Thyroid gland (tissue), 4 donors: ENCODE results near the gene RNF115. TPM values are rescaled to one million over a fixed set of nuclear protein-coding genes. Genes with fewer than 3 reads are reported as not detected.
A peak's percentile ranks its signal among the peaks of the same experiment; 100 is the strongest.

Source experiments
- DNase-seq, 2 donors: peaks; one replicate each; pipeline ENCODE4 v3.0.0-alpha.2; 2019
- H3K27ac ChIP-seq, 3 donors: fragments of 200-600 bp; sonication (generic); 1 replicate in 2 of 3; 2 replicates in 1 of 3; pipeline ENCODE4 v1.5.1; 2016 to 2019; ENCODE audit warnings: mild to moderate bottlenecking in 1 of 3, moderate library complexity in 1 of 3
- H3K27me3 ChIP-seq: fragments of 200-600 bp; sonication (generic); one replicate; pipeline ENCODE4 v1.5.1; 2019
- H3K36me3 ChIP-seq, 2 donors: fragments of 200-600 bp; sonication (generic); one replicate each; pipeline ENCODE4 v1.5.1; 2016 to 2019
- H3K4me1 ChIP-seq, 2 donors: fragments of 200-600 bp; sonication (generic); one replicate each; pipeline ENCODE4 v1.5.1; 2017 to 2019
- H3K4me3 ChIP-seq, 3 donors: fragments of 200-600 bp; sonication (generic); replicated peaks in 1 of 3; 1 replicate in 2 of 3; 2 replicates in 1 of 3; pipeline ENCODE4 v1.5.1; 2016; ENCODE audit warnings: mild to moderate bottlenecking in 1 of 3
- H3K9me3 ChIP-seq: fragments of 200-600 bp; sonication (generic); one replicate; pipeline ENCODE4 v1.5.1; 2017
- POLR2A ChIP-seq, 2 donors: fragments of 450-650 bp; IDR thresholded peaks; one replicate each; pipeline ENCODE4 v1.6.1; 2017; ENCODE audit warnings: antibody characterized with exemption in 2 of 2, mild to moderate bottlenecking in 2 of 2, moderate library complexity in 1 of 2
- WGBS, 2 donors: methylation state at CpG; one replicate each; pipeline ENCODE4 v1.1.5; 2017; 5-methylcytosine and 5-hydroxymethylcytosine counted together
- intact Hi-C: fragments of 100-400 bp; cut with DNase I; formaldehyde crosslinking; loops from one replicate; pipeline ENCODE4 v1.15.1; 2023
- total RNA-seq, 4 donors: library from RNA; depleted of rRNA; stranded (reverse); fragments of >200 nt; gene quantifications; one replicate each; pipeline ENCODE4 v1.2.3, GENCODE V29; 2016
- TF ChIP-seq, protein P1 (sequence below), 6 experiments: fragments of 200-600 bp in 3 of 6; fragments of 450-650 bp in 3 of 6; sonication (generic) in 3 of 6; IDR thresholded peaks; one replicate each; pipeline ENCODE4 v1.5.1; 2016 to 2019; ENCODE audit warnings: antibody characterized with exemption in 6 of 6, mild to moderate bottlenecking in 2 of 6, inconsistent platforms in 1 of 6, moderate library complexity in 1 of 6

The RNF115 gene
- total RNA-seq, 4 donors from 2014 or later: 17.2 to 33.9 (median 25.4) TPM

DNA sequence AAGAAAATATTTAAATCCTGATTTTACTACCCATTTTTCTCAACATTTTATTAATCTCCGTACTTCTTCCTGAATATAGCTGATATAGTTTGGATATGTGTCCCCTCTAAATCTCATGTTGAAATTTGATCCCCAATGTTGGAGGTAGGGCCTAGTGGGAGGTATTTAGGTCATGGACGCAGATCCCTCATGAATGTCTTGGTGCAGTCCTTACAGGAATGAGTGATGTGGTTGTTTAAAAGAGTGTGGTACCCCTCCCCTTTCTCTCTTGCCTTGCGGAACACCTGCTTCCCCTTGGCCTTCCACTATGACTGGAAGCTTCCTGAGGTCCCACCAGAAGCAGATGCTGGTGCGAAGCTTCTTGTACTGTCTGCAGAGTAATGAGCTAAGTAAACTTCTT, 17.5 kb downstream of the RNF115 start:
- no peak for TF ChIP-seq POLR2A (IDR thresholded peaks at IDR 0.05)
- TF ChIP-seq, protein P1, sequence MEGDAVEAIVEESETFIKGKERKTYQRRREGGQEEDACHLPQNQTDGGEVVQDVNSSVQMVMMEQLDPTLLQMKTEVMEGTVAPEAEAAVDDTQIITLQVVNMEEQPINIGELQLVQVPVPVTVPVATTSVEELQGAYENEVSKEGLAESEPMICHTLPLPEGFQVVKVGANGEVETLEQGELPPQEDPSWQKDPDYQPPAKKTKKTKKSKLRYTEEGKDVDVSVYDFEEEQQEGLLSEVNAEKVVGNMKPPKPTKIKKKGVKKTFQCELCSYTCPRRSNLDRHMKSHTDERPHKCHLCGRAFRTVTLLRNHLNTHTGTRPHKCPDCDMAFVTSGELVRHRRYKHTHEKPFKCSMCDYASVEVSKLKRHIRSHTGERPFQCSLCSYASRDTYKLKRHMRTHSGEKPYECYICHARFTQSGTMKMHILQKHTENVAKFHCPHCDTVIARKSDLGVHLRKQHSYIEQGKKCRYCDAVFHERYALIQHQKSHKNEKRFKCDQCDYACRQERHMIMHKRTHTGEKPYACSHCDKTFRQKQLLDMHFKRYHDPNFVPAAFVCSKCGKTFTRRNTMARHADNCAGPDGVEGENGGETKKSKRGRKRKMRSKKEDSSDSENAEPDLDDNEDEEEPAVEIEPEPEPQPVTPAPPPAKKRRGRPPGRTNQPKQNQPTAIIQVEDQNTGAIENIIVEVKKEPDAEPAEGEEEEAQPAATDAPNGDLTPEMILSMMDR (IDR thresholded peaks at IDR 0.05): no peak
- Histone ChIP-seq H3K27ac (no peak overlapping the region), H3K27me3 (no peaks in the 10 kb centered on the region), H3K4me1 (peaks cover 24 to 30% of the 10 kb centered on the region in 2 donors), H3K9me3 (no peaks in the 10 kb centered on the region), H3K4me3 (no peak overlapping the region), H3K36me3 (no peaks in the 10 kb centered on the region)
- WGBS, 2 donors: 96% methylated on average over 4 of the region's 4 CpGs
- DNase-seq: no peak
- intact Hi-C loops: no loop called here

DNA sequence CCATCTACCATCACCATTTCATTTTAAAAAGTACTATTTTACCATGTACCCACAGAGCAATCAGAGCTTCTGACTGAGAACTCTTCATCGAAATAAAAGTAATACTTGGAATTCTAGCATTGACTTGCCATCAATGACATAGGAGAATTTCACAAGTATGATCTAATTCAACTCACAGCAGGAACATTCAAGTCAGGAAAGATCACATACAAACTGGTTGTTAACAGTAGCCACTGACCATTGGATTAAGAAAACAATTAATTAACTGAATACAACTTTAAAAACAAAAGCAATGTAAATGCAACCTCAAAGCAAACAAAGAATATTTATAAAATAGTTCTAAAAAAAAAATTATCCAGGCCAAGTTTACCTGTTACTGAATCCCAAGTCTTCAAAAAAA, 18.8 kb downstream of the RNF115 start:
- no peaks in the 10 kb centered on the region for H3K9me3 ChIP-seq
- intact Hi-C loops: no loop called here
- H3K36me3 ChIP-seq: no peaks in the 10 kb centered on the region
- peaks cover 24 to 43% of the 10 kb centered on the region in 2 donors for H3K4me1 ChIP-seq
- H3K27me3 ChIP-seq: no peaks in the 10 kb centered on the region
- no peak for TF ChIP-seq POLR2A (IDR thresholded peaks at IDR 0.05)
- TF ChIP-seq, protein P1 (IDR thresholded peaks at IDR 0.05): no peak
- WGBS, 2 donors: 87 to 94% methylated on average over 1 of the region's 1 CpG
- no peak for DNase-seq
- H3K4me3 ChIP-seq: no peak overlapping the region
- H3K27ac ChIP-seq: no peak overlapping the region

DNA sequence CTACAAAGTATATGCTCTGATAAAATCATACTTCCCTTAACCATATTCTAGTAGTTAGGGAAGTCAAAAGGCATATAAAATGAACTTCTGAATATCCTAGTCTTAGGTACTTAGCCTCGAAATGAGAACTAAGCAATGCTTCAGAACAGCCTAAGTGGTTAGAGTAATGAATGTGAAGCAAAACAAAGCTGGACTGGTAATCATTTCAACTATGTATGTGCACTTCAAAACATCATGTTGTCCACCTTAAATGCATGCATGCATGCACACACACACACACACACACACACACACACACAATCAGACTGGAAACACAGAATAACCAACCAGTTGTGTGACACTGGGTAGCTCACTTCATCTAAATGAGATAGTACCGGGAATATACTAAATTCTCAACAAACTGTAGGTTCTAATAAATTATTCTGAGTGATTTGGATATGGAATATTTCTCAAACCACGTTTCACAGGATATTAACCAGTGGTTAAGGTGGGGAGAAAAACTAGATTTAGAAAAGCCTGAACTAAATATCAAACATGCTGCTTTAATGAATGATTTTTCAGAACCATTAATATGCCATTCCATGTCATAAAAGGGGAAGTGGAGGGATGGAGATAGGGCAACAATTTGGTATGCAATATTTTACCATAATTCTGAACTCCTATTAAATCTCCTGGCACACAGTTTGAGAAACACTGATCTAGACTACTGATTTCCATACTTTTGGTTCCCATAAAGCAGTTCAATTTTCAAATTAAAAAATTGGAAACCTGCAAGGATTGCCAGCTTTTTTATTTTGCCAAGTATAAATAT, 19.5 kb downstream of the RNF115 start:
- DNase-seq: no peak
- no peaks in the 10 kb centered on the region for H3K27me3 ChIP-seq
- H3K27ac ChIP-seq: peak overlapping the region in 2 of 3 donors; percentile 11 to 25
- H3K4me3 ChIP-seq: no peak overlapping the region
- intact Hi-C loops: no loop called here
- H3K36me3 ChIP-seq: no peaks in the 10 kb centered on the region
- no peak for TF ChIP-seq POLR2A (IDR thresholded peaks at IDR 0.05)
- TF ChIP-seq, protein P1 (IDR thresholded peaks at IDR 0.05): no peak
- peaks cover 24 to 44% of the 10 kb centered on the region in 2 donors for H3K4me1 ChIP-seq
- no peaks in the 10 kb centered on the region for H3K9me3 ChIP-seq
- WGBS, 2 donors: 61 to 62% methylated on average over 3 of the region's 3 CpGs

DNA sequence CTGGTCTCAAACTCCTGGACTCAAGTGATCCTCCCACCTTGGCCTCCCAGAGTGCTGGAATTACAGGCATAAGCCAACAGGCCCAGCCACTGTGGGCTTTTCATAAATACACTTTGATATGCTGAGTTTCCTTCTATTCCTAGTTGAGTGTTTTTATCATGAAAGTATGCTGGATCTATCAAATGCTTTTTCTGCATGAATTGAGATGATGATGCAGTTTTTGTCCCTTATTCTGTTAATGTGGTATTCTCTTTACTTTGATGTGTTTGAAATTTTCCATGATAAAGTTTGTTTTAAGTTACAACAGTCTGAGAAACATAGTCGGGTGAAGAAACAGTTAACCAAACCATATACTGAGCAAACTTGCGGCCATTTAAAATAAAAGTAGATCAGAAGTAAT, 24.1 kb downstream of the RNF115 start:
- no peak overlapping the region for H3K27ac ChIP-seq
- 95 to 97% methylated on average over 2 of the region's 2 CpGs for WGBS, 2 donors
- DNase-seq: no peak
- H3K27me3 ChIP-seq: no peaks in the 10 kb centered on the region
- no peaks in the 10 kb centered on the region for H3K36me3 ChIP-seq
- intact Hi-C loops: no loop called here
- H3K9me3 ChIP-seq: no peaks in the 10 kb centered on the region
- no peak for TF ChIP-seq POLR2A (IDR thresholded peaks at IDR 0.05)
- TF ChIP-seq, protein P1 (IDR thresholded peaks at IDR 0.05): no peak
- H3K4me3 ChIP-seq: no peak overlapping the region
- peaks cover 18 to 42% of the 10 kb centered on the region in 2 donors for H3K4me1 ChIP-seq

DNA sequence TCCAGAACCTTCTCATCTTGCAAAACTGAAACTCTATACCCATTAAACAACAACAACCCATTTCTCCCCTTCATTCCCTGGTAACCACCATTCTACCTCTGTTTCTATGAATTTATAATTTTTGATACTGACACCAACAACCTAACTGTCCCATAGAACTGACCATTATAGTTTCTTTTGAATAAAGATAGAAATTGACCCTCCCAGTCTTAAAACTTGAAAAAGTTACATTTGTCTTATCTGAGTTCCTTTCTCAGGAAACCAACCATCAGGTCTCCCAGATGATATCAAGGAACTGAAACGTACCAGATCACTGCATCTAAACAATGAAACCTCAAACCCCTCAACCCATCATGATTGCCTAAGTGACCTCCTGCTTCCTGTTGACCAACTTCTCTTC, 27.1 kb downstream of the RNF115 start:
- Histone ChIP-seq H3K27ac (no peak overlapping the region), H3K4me1 (peaks cover 0 to 18% of the 10 kb centered on the region in 2 donors), H3K4me3 (no peak overlapping the region), H3K27me3 (no peaks in the 10 kb centered on the region), H3K36me3 (no peaks in the 10 kb centered on the region), H3K9me3 (no peaks in the 10 kb centered on the region)
- intact Hi-C loops: no loop called here
- 36 to 91% methylated on average over 1 of the region's 1 CpG for WGBS, 2 donors
- DNase-seq: no peak
- TF ChIP-seq, protein P1 (IDR thresholded peaks at IDR 0.05): no peak
- TF ChIP-seq POLR2A (IDR thresholded peaks at IDR 0.05): no peak
